Progenitor cell of endocrine pancreas (in vitro differentiated cells): ENCODE measurements around the gene IFT81. TPM values are rescaled to one million over a fixed set of nuclear protein-coding genes. Genes with fewer than 3 reads are reported as not detected.
"Not testable (repeated sequence)": the region's sequence is repeated elsewhere in the genome, so short reads cannot be mapped to it uniquely, and the experiment has no call there.

ENCODE experiments used
- DNase-seq: peaks from one replicate; pipeline ENCODE4 v3.0.0; 2021; ENCODE audit warnings: low spot score; ENCODE audit not compliant: unreplicated experiment
- H3K27ac Mint-ChIP-seq: 2 replicates; pipeline ENCODE4 v1.8.0; 2021; ENCODE audit warnings: mild to moderate bottlenecking, moderate library complexity, mixed read lengths
- H3K27me3 Mint-ChIP-seq: 2 replicates; pipeline ENCODE4 v1.8.0; 2021; ENCODE audit warnings: mixed read lengths
- H3K36me3 Mint-ChIP-seq: 2 replicates; pipeline ENCODE4 v1.8.0; 2022; ENCODE audit warnings: mixed read lengths; ENCODE audit not compliant: insufficient read depth
- H3K4me1 Mint-ChIP-seq: 2 replicates; pipeline ENCODE4 v1.8.0; 2021; ENCODE audit warnings: low read depth, mixed read lengths
- H3K4me3 Mint-ChIP-seq: 2 replicates; pipeline ENCODE4 v1.8.0; 2021; ENCODE audit warnings: low read depth, mild to moderate bottlenecking, moderate library complexity, mixed read lengths
- H3K9me3 Mint-ChIP-seq: 2 replicates; pipeline ENCODE4 v1.8.0; 2021; ENCODE audit warnings: low read depth, mixed read lengths
- CTCF ChIP-seq: fragments of 200-600 bp; sonication (generic); IDR thresholded peaks from one replicate; pipeline ENCODE4 v1.5.0; 2021; ENCODE audit warnings: antibody characterized with exemption, mild to moderate bottlenecking; ENCODE audit not compliant: unreplicated experiment
- total RNA-seq: library from RNA; stranded (reverse); gene quantifications from 2 replicates; pipeline ENCODE4 v1.2.1, GENCODE V29; 2021

IFT81 gene
- total RNA-seq, 1 donor from 2014 or later, result 48.7 TPM

- Mint-ChIP-seq H3K4me3 (no peak overlapping the region), H3K9me3 (no peaks in the 10 kb centered on the region), H3K27me3 (no peaks in the 10 kb centered on the region), H3K36me3 (no peaks in the 10 kb centered on the region), H3K4me1 (no peaks in the 10 kb centered on the region), H3K27ac (no peak overlapping the region)
- no peak for TF ChIP-seq CTCF
- DNase-seq, result no peak
These were observed 7.5 kb upstream of the IFT81 start for GRCh38 chr12:110116623-110117022.

DNA sequence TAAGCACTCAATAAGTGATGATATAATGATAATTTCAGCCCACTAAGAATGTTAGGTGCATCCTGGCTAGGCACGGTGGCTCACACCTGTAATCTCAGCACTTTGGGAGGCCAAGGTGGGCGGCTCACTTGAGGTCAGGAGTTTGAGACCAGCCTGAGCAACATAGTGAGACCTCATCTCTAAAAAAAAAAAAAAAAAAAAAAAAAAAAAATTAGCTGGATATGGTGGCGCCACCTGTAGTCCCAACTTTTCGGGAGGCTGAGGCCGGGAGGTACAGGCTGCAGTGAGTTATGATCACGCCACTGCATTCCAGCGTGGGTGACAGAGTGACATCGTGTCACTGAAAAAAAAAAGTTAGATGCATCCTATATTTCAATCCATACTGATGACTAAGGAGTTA lies 6.9 kb upstream of the IFT81 start:
- peak; percentile 24 for TF ChIP-seq CTCF
- DNase-seq, H3K27me3 Mint-ChIP-seq, H3K4me3 Mint-ChIP-seq, H3K27ac Mint-ChIP-seq, H3K36me3 Mint-ChIP-seq, H3K9me3 Mint-ChIP-seq, H3K4me1 Mint-ChIP-seq: not testable (repeated sequence)

- TF ChIP-seq CTCF, result no peak
- H3K36me3 Mint-ChIP-seq, result no peaks in the 10 kb centered on the region
- no peak overlapping the region for H3K4me3 Mint-ChIP-seq
- no peak overlapping the region for H3K27ac Mint-ChIP-seq
- H3K27me3 Mint-ChIP-seq, result peaks cover 2% of the 10 kb centered on the region
- H3K4me1 Mint-ChIP-seq, result no peaks in the 10 kb centered on the region
- no peaks in the 10 kb centered on the region for H3K9me3 Mint-ChIP-seq
- DNase-seq, result no peak
These were observed 6.0 kb upstream of the IFT81 start for GRCh38 chr12:110117956-110118685.

DNA sequence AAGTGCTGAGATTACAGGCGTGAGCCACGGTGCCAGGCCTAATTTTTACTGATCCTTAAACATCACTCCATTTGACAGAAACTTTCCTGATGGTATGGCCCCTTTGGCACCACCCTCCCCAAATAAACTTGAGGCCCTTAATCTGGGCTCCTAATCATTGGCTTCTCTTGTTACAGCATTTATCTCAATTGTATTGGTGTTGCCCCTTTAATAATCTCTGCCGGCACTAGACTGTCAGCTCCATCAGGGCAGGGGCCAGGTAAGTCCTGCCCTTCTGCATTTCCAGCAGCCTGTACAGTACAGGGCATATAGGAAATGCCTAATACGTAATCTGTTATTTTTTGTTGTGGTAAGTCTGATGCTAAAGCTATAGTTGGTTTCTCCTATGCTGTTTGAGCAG lies 1.2 kb upstream of the IFT81 start:
- Mint-ChIP-seq H3K27me3 (peaks cover 9% of the 10 kb centered on the region), H3K9me3 (no peaks in the 10 kb centered on the region), H3K4me1 (peaks cover 14% of the 10 kb centered on the region), H3K36me3 (peaks cover 1% of the 10 kb centered on the region), H3K4me3 (no peak overlapping the region), H3K27ac (no peak overlapping the region)
- no peak for DNase-seq
- no peak for TF ChIP-seq CTCF

GRCh38 chr12:110123919-110124268 lies 263 bp upstream of the IFT81 start:
- TF ChIP-seq CTCF, result no peak
- no peak for DNase-seq
- H3K27me3 Mint-ChIP-seq, result peaks cover 9% of the 10 kb centered on the region
- H3K9me3 Mint-ChIP-seq, result no peaks in the 10 kb centered on the region
- H3K27ac Mint-ChIP-seq, result peak overlapping the region; percentile 37
- H3K36me3 Mint-ChIP-seq, result peaks cover 5% of the 10 kb centered on the region
- peak overlapping the region; percentile 69 for H3K4me3 Mint-ChIP-seq
- peaks cover 14% of the 10 kb centered on the region for H3K4me1 Mint-ChIP-seq
